ENCODE measurements around the gene TSNAXIP1.

Gene TSNAXIP1, protein sequence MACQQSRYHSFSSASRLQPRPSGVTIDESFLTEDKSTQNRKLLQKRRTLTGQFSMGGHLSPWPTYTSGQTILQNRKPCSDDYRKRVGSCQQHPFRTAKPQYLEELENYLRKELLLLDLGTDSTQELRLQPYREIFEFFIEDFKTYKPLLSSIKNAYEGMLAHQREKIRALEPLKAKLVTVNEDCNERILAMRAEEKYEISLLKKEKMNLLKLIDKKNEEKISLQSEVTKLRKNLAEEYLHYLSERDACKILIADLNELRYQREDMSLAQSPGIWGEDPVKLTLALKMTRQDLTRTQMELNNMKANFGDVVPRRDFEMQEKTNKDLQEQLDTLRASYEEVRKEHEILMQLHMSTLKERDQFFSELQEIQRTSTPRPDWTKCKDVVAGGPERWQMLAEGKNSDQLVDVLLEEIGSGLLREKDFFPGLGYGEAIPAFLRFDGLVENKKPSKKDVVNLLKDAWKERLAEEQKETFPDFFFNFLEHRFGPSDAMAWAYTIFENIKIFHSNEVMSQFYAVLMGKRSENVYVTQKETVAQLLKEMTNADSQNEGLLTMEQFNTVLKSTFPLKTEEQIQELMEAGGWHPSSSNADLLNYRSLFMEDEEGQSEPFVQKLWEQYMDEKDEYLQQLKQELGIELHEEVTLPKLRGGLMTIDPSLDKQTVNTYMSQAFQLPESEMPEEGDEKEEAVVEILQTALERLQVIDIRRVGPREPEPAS

GRCh38 chr16:67806428-67807147 lies at the start of gene TSNAXIP1, which contains the start of gene RANBP10:
TSNAXIP1 (plus strand) TSS chr16:67806889; CDS start chr16:67807150, 261 bp downstream.
RANBP10 (minus strand) TSS chr16:67806560; CDS start chr16:67806536, 24 bp downstream.
- peak; percentile 94 for DNase-seq (ENCODE audit: low spot score)

GRCh38 chr16:67758006-67758405 lies 48.7 kb upstream of the TSNAXIP1 start:
- no peak for DNase-seq (ENCODE audit: low spot score)

- no peak for DNase-seq (ENCODE audit: low spot score)
These were observed 47.7 kb upstream of the TSNAXIP1 start for GRCh38 chr16:67758966-67759365.

GRCh38 chr16:67760206-67760955 lies 46.3 kb upstream of the TSNAXIP1 start:
- no peak for DNase-seq (ENCODE audit: low spot score)

DNA sequence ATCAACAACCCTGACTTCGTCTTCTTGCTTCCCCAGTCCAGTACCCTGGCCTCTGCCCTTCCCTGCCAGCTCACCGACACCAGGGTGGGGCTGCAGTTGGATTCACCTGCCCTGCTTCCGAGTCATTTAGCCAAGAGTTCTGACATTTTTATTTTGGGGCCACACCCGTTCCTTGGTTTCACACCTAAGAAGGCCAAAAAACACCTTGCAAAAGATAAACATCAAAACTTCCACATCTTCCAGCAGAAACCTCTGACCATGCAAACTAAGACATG lies 45.8 kb upstream of the TSNAXIP1 start:
- no peak for DNase-seq (ENCODE audit: low spot score)

- no peak for DNase-seq (ENCODE audit: low spot score)
These were observed 44.8 kb upstream of the TSNAXIP1 start for GRCh38 chr16:67761924-67762323.

GRCh38 chr16:67762385-67762784 lies 44.3 kb upstream of the TSNAXIP1 start:
- DNase-seq (ENCODE audit: low spot score) = no peak

DNA sequence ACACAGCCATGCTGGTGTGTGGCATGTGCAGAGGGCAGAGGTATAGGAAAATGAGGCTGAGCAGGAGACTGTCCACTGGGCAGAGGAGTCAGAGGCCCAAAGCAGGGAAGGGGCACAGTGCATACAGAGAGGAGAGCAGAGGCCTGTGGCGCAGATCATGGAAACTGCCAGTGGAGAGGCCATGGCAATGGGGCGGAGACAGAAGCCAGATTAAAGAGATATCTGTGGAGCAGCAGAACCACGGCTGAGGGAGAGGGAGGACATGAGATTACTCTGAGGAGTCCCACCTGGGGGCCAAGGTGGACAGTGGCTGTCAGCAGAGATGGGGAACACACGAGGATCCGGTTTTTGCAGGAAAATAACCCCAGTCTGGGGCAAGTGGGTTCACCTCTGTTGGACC lies 43.6 kb upstream of the TSNAXIP1 start:
- no peak for DNase-seq (ENCODE audit: low spot score)

DNA sequence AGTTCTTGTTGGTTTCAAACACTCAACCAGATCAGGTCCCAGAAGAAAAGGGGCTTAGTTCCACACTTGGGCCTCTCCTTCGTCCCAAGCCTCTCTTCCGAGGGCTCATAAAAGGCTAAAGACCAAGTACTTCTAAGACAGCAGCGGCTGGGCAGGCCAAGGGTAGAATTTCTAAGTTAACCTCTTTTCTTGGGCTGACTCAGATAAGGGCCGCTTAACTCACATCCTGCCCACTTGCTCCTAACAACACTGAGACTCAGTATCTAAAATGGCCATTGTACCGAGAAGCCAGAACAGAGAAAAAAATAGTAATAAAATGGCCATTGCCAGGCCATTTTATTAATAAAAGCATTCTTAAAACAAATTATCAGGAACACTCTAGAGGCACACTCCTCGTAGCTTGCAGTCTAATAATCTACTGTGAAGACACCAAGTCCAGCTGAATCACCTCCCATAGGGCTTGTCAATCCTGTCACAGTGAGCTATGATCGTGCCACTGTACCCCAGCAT lies 42.5 kb upstream of the TSNAXIP1 start:
- no peak for DNase-seq (ENCODE audit: low spot score)

GRCh38 chr16:67766291-67766690 lies 40.4 kb upstream of the TSNAXIP1 start:
- DNase-seq (ENCODE audit: low spot score) = peak; percentile 2

GRCh38 chr16:67767953-67768352 lies 38.7 kb upstream of the TSNAXIP1 start:
- DNase-seq (ENCODE audit: low spot score) = no peak

- no peak for DNase-seq (ENCODE audit: low spot score)
These were observed 36.2 kb upstream of the TSNAXIP1 start for GRCh38 chr16:67770346-67770991.

DNA sequence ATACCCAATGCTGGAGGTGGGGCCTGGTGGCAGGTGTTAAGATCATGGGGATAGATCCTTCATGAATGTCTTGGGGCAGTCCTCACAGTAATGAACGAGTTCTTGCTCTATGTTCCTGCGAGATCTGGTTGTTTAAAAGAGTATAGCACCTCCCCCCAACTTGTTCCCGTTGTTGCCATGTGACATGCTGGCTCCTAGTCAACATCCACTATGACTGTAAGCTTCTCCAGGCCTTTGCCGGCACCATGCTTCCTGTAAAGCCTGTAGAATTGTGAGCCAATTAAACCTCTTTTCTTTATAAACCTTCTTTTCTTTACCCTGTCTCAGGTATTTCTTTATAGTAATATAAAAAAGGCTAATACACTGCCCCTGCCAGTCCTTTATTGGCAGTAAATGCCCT lies 33.6 kb upstream of the TSNAXIP1 start:
- DNase-seq (ENCODE audit: low spot score) = no peak

DNA sequence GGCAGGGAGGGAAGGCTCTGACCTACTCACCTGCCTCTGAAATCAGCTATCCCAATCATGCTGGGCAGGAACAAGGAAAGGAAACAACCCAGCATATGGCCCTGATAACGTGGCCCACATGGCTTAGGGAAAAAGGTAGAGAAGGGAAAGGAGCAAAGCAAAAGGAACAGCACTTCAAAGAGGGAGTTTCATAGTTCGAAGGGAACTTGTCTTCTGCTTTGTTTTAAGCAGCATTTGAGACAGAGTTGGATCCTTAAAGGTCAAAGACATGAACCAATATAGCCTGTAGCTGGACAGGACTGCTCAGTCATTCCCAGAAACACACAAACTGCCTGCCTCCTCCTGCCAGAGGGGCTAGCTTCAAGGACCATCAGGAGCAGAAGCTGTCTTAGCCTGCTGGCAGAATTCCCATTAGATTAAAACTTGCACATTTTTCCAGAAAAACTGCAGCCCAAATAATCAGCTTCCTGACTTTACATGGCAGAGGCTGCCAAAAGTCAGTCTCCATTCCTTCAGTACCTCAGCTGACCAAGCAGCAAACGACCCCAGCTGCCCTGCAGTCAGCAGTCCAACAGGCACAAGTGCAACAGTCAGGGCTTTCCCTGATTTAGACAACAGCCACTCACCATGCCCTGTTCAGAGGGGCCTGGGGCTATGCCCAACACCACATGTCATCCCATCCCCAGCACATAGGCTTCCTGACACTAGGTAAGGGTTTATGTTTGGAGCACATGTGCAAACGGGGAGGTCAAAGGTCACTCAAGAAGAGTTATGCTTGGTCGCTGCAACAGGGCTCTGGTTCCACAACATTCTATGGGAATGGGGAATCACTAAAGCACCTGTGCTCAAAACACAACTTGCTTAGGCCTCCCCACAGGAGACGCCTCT lies 32.9 kb upstream of the TSNAXIP1 start:
- DNase-seq (ENCODE audit: low spot score) = no peak

DNA sequence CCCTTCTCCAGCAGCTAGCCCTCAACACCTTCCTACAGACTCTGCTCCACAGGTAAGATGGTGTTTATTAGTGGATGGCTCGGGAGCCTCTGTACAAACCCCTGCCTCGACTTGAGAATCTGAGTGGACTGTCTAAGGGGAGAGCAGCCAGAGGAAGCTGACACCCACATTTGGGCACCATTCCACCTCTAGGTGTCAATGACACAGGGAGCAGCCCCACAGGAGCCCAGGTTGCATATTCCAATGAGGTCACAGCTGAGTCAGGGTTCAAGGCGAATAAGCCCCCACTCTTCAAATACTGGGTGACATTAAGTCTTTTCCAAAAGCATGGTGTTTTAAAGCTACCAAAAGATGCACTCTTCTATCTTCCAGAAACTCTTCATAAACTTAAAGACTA lies 32.2 kb upstream of the TSNAXIP1 start:
- no peak for DNase-seq (ENCODE audit: low spot score)

GRCh38 chr16:67775273-67775672 lies 31.4 kb upstream of the TSNAXIP1 start:
- no peak for DNase-seq (ENCODE audit: low spot score)

DNA sequence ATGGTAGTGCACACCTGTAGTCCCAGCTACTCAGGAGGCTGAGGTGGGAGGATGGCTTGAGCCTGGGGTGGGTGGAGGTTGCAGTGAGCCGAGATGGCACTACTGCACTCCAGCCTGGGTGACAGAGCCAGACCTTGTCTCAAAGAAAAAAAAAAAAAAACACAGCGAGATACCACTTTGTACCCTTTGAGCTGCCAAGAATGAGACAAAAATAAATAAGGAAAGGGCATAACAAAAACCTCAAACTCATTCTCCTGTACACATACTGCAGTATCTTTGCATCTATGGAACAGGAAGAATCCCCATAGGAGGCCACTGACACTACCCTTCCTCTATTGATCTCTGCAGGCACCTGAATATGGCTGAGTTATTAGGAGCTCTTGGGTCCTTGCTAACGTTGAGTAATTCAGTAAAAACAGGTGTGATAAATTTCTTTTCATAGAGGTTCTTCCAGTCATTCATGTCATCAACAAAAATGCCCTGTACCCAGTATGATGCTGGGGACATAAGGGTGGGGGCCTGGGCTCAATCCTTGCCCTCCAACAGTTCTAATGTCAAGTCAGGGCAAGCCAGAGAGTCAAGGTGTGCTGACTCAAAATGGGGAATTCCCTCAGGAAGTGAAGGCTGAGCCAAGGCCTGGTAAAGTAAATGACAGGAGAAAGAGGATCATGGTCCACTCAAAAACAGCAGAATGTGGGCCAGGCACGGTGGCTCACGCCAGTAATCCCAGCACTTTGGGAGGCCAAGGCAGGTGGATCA lies 27.3 kb upstream of the TSNAXIP1 start:
- no peak for DNase-seq (ENCODE audit: low spot score)

GRCh38 chr16:67780847-67781564 lies 25.7 kb upstream of the TSNAXIP1 start:
- DNase-seq (ENCODE audit: low spot score) = no peak

GRCh38 chr16:67781565-67781921 lies 25.1 kb upstream of the TSNAXIP1 start:
- no peak for DNase-seq (ENCODE audit: low spot score)

Measured in D341Med (cell line).